ENCODE results near the gene KRT74.

The KRT74 gene

GRCh38 chr12:52533686-52534470 is 39.8 kb downstream of the KRT74 start:
- TF ChIP-seq, protein P1, sequence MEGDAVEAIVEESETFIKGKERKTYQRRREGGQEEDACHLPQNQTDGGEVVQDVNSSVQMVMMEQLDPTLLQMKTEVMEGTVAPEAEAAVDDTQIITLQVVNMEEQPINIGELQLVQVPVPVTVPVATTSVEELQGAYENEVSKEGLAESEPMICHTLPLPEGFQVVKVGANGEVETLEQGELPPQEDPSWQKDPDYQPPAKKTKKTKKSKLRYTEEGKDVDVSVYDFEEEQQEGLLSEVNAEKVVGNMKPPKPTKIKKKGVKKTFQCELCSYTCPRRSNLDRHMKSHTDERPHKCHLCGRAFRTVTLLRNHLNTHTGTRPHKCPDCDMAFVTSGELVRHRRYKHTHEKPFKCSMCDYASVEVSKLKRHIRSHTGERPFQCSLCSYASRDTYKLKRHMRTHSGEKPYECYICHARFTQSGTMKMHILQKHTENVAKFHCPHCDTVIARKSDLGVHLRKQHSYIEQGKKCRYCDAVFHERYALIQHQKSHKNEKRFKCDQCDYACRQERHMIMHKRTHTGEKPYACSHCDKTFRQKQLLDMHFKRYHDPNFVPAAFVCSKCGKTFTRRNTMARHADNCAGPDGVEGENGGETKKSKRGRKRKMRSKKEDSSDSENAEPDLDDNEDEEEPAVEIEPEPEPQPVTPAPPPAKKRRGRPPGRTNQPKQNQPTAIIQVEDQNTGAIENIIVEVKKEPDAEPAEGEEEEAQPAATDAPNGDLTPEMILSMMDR (IDR thresholded peaks at IDR 0.05) = no peak

GRCh38 chr12:52532636-52533035 is 41.0 kb downstream of the KRT74 start:
- TF ChIP-seq, protein P1 (IDR thresholded peaks at IDR 0.05) = no peak

GRCh38 chr12:52531566-52532300 is 41.9 kb downstream of the KRT74 start:
- TF ChIP-seq, protein P1 (IDR thresholded peaks at IDR 0.05) = no peak

GRCh38 chr12:52530905-52531304 is 42.7 kb downstream of the KRT74 start:
- TF ChIP-seq, protein P1 (IDR thresholded peaks at IDR 0.05) = no peak

- TF ChIP-seq, protein P1 (IDR thresholded peaks at IDR 0.05) = no peak
These were observed 43.3 kb downstream of the KRT74 start for GRCh38 chr12:52530366-52530765.

DNA sequence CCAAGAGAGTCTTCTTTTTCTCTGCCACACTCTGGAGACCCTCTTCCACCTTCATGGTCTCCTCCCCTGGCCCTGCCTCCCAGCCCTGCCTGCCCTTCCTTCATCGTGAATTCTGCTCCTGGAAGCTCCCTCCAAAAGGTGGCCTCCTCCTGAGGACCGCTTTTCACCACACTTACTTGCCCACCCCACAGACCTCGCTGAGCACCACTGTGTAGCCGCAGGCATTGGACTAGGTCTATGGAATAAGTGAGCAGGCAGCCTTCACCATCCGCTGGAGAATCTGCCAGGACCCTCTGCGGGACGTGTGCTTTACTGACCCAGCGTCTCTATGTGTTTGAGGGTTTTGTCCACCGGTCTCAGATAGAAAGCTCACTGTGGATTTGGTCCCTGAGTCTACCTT is 43.8 kb downstream of the KRT74 start:
- TF ChIP-seq, protein P1 (IDR thresholded peaks at IDR 0.05) = no peak

- TF ChIP-seq, protein P1 (IDR thresholded peaks at IDR 0.05) = no peak
These were observed 44.2 kb downstream of the KRT74 start for GRCh38 chr12:52529417-52529816.

Data from LNCAP (cell line).